Measurements from ENCODE around the gene BCL11B. TPM values are rescaled to one million over a fixed set of nuclear protein-coding genes. Genes with fewer than 3 reads are reported as not detected.

Gene BCL11B
- total RNA-seq, 1 donor from 2014 or later = 1.3 TPM

- Mint-ChIP-seq H3K4me3 (no peak overlapping the region), H3K27me3 (ENCODE audit: insufficient read depth, low read depth) (peaks cover 5% of the 10 kb centered on the region), H3K9me3 (no peaks in the 10 kb centered on the region), H3K27ac (no peak overlapping the region), H3K4me1 (peaks cover 7% of the 10 kb centered on the region), H3K36me3 (no peaks in the 10 kb centered on the region)
- no peaks in the 10 kb centered on the region for H3F3A ChIP-seq (ENCODE audit: low read depth)
- H4K20me1 ChIP-seq (ENCODE audit: low read depth) = no peaks in the 10 kb centered on the region
- no peaks in the 10 kb centered on the region for H3K27me3 ChIP-seq
- H3K27ac ChIP-seq = no peak overlapping the region
- no peak for TF ChIP-seq EZH2 (IDR thresholded peaks at IDR 0.05)
- TF ChIP-seq CTCF (IDR thresholded peaks at IDR 0.05) = no peak
- no peak for TF ChIP-seq EZH2phosphoT487 (IDR thresholded peaks at IDR 0.05)
- no peak overlapping the region for H3K4me2 ChIP-seq
- H3K9me3 ChIP-seq (ENCODE audit: low read depth) = no peaks in the 10 kb centered on the region
- H3K9ac ChIP-seq = no peak overlapping the region
- no peaks in the 10 kb centered on the region for H3K4me1 ChIP-seq
- no peaks in the 10 kb centered on the region for H3K36me3 ChIP-seq
- no peak overlapping the region for H3K4me3 ChIP-seq
- no peak overlapping the region for H2AFZ ChIP-seq (replicated peaks)
- DNase-seq (ENCODE audit: low spot score) = no peak
- no peaks in the 10 kb centered on the region for H3K79me2 ChIP-seq (ENCODE audit: low read depth)
Measured at GRCh38 chr14:99215277-99215676, 56.7 kb downstream of the BCL11B start.

DNA sequence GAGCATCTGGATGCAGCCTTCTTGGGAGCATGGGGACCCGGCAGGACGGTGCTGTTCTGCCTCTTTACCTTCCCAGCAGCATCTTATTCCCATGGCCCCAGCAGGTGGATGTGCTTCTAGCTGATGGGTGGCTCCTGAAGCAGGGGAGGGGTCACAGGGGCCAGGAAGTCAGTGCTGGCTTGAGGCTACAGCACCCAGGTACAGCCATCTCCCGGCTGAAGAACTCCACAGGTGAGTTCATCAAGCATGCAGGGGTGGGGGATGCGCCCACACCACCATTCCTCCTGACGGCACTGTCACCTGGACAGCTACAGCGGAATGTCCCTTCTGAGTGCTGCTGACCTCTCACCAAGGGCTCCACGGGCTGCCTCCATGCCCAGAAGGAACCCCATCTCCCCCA, 57.3 kb downstream of the BCL11B start:
- Histone ChIP-seq H4K20me1 (ENCODE audit: low read depth) (no peaks in the 10 kb centered on the region), H3K27ac (no peak overlapping the region), H3K4me2 (no peak overlapping the region), H3F3A (ENCODE audit: low read depth) (no peaks in the 10 kb centered on the region), H3K9ac (no peak overlapping the region), H3K4me3 (no peak overlapping the region), H2AFZ (replicated peaks) (no peak overlapping the region), H3K9me3 (ENCODE audit: low read depth) (no peaks in the 10 kb centered on the region), H3K36me3 (no peaks in the 10 kb centered on the region), H3K4me1 (no peaks in the 10 kb centered on the region), H3K79me2 (ENCODE audit: low read depth) (no peaks in the 10 kb centered on the region), H3K27me3 (no peaks in the 10 kb centered on the region)
- peaks cover 7% of the 10 kb centered on the region for H3K4me1 Mint-ChIP-seq
- no peak for DNase-seq (ENCODE audit: low spot score)
- peaks cover 5% of the 10 kb centered on the region for H3K27me3 Mint-ChIP-seq (ENCODE audit: insufficient read depth, low read depth)
- no peak for TF ChIP-seq EZH2phosphoT487 (IDR thresholded peaks at IDR 0.05)
- no peak for TF ChIP-seq CTCF (IDR thresholded peaks at IDR 0.05)
- no peaks in the 10 kb centered on the region for H3K36me3 Mint-ChIP-seq
- no peak overlapping the region for H3K27ac Mint-ChIP-seq
- no peaks in the 10 kb centered on the region for H3K9me3 Mint-ChIP-seq
- H3K4me3 Mint-ChIP-seq = no peak overlapping the region

DNA sequence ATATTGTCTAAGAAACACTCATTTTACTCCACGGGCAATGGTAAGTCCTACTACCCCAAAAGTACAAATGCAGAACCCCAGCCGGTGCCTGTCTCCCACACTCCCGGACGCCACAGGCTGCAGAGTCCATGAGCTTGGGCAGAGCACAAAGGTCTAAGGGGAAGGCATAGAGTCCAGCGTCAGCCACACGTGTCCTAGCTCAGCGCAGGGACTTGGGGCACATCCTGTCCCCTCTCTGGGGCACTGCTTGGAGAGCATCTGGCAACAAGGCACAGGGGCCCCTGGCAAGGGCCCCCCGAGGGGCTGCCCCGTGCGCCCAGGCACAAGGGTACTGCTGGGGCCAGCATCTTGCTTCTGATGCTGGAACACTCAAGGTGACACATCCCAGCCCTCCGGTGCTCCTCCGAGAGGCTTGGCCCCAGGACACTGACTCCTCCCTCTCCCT, 58.4 kb downstream of the BCL11B start:
- Histone ChIP-seq H3K9me3 (ENCODE audit: low read depth) (no peaks in the 10 kb centered on the region), H3K27me3 (no peaks in the 10 kb centered on the region), H3K4me3 (no peak overlapping the region), H3K4me1 (no peaks in the 10 kb centered on the region), H3K9ac (no peak overlapping the region), H3K27ac (no peak overlapping the region), H3F3A (ENCODE audit: low read depth) (no peaks in the 10 kb centered on the region), H4K20me1 (ENCODE audit: low read depth) (no peaks in the 10 kb centered on the region), H2AFZ (replicated peaks) (no peak overlapping the region), H3K36me3 (no peaks in the 10 kb centered on the region), H3K79me2 (ENCODE audit: low read depth) (no peaks in the 10 kb centered on the region), H3K4me2 (no peak overlapping the region)
- no peak for TF ChIP-seq EZH2phosphoT487 (IDR thresholded peaks at IDR 0.05)
- TF ChIP-seq CTCF (IDR thresholded peaks at IDR 0.05) = no peak
- no peak for TF ChIP-seq EZH2 (IDR thresholded peaks at IDR 0.05)
- Mint-ChIP-seq H3K4me3 (no peak overlapping the region), H3K27ac (no peak overlapping the region), H3K27me3 (ENCODE audit: insufficient read depth, low read depth) (peaks cover 6% of the 10 kb centered on the region), H3K4me1 (peaks cover 10% of the 10 kb centered on the region), H3K36me3 (no peaks in the 10 kb centered on the region), H3K9me3 (no peaks in the 10 kb centered on the region)
- DNase-seq (ENCODE audit: low spot score) = no peak

All from neural progenitor cell (in vitro differentiated cells).